Measurements from ENCODE around the gene ZNF20.

- TF ChIP-seq CTCF (IDR thresholded peaks at IDR 0.05) (peak in 1 of 5 experiments; percentile 7), POLR2A (IDR thresholded peaks at IDR 0.05) (no peak)
Measured at GRCh38 chr19:12141405-12141736, 1.2 kb upstream of the ZNF20 start.
